SU-DHL-6 (cell line): ENCODE data around the gene PWP1.

Experiments
- CTCF ChIP-seq: fragments of 200-600 bp; sonication (generic); IDR thresholded peaks from one replicate; pipeline ENCODE4 v1.5.1; 2017; ENCODE audit warnings: antibody characterized with exemption, mild to moderate bottlenecking, low read length, moderate library complexity; ENCODE audit not compliant: insufficient read depth, poor library complexity, severe bottlenecking
- EZH2phosphoT487 ChIP-seq: fragments of 200-600 bp; sonication (generic), shearing (Covaris generic); conservative IDR thresholded peaks from 2 replicates; pipeline ENCODE4 v1.6.1; 2018; ENCODE audit warnings: mild to moderate bottlenecking, antibody characterized with exemption, low read length, moderate library complexity, mixed read lengths

- TF ChIP-seq CTCF (no peak), EZH2phosphoT487 (no peak)
Observed at GRCh38 chr12:107761502-107761904, 75.9 kb downstream of the PWP1 start.
